Measurements from ENCODE around the gene NANOS2. TPM values are rescaled to one million over a fixed set of nuclear protein-coding genes. Genes with fewer than 3 reads are reported as not detected.

Gene NANOS2
- total and polyA plus RNA-seq, 4 donors = not detected

GRCh38 chr19:45955905-45956608 lies 41.5 kb upstream of the NANOS2 start:
- DNase-seq (ENCODE audit: low spot score) = no peak
- TF ChIP-seq FOXA2 (IDR thresholded peaks at IDR 0.05) (no peak), RAD21 (IDR thresholded peaks at IDR 0.05) (no peak), FOXA1 (IDR thresholded peaks at IDR 0.05) (no peak), EGR1 (IDR thresholded peaks at IDR 0.05; ENCODE audit: low read depth in 2 of 2) (no peak), TAF1 (conservative IDR thresholded peaks at IDR 0.05) (no peak), CTCF (IDR thresholded peaks at IDR 0.05; ENCODE audit: low read depth, low read length, missing input control) (no peak), JUND (IDR thresholded peaks at IDR 0.05) (no peak), GABPA (IDR thresholded peaks at IDR 0.05 in 1 of 2, conservative IDR thresholded peaks at IDR 0.05 in 1 of 2) (no peak), HNF4A (conservative IDR thresholded peaks at IDR 0.05) (no peak), REST (IDR thresholded peaks at IDR 0.05) (no peak), RXRA (IDR thresholded peaks at IDR 0.05) (no peak), YY1 (IDR thresholded peaks at IDR 0.05) (no peak)
- Histone ChIP-seq H3K4me3 (ENCODE audit: low read depth in 1 of 3, low read length in 3 of 3) (no peak overlapping the region), H3K27me3 (ENCODE audit: control insufficient read depth in 4 of 4, insufficient read depth in 4 of 4, low read length in 3 of 4) (peaks cover 0 to 4% (median 0%) of the 10 kb centered on the region in 4 donors), H3K4me1 (ENCODE audit: control insufficient read depth in 4 of 4, insufficient read depth in 4 of 4, low read length in 3 of 4) (peaks cover 0 to 7% (median 3%) of the 10 kb centered on the region in 4 donors), H3K9me3 (ENCODE audit: control insufficient read depth in 4 of 4, low read length in 3 of 4) (peaks cover 0 to 7% (median 3%) of the 10 kb centered on the region in 4 donors), H3K36me3 (ENCODE audit: control insufficient read depth in 4 of 4, insufficient read depth in 3 of 4, low read depth in 1 of 4, low read length in 3 of 4) (no peaks in the 10 kb centered on the region), H3K9ac (ENCODE audit: low read depth in 1 of 2, low read length in 2 of 2) (no peak overlapping the region), H3K27ac (ENCODE audit: low read depth in 1 of 2, low read length in 2 of 2) (no peak overlapping the region)
- 44% methylated on average over 13 of the region's 13 CpGs for WGBS

GRCh38 chr19:45954156-45954555 lies 39.6 kb upstream of the NANOS2 start:
- Histone ChIP-seq H3K9ac (ENCODE audit: low read depth in 1 of 2, low read length in 2 of 2) (no peak overlapping the region), H3K4me3 (ENCODE audit: low read depth in 1 of 3, low read length in 3 of 3) (no peak overlapping the region), H3K36me3 (ENCODE audit: control insufficient read depth in 4 of 4, insufficient read depth in 3 of 4, low read depth in 1 of 4, low read length in 3 of 4) (no peaks in the 10 kb centered on the region), H3K27me3 (ENCODE audit: control insufficient read depth in 4 of 4, insufficient read depth in 4 of 4, low read length in 3 of 4) (peaks cover 0 to 4% (median 0%) of the 10 kb centered on the region in 4 donors), H3K9me3 (ENCODE audit: control insufficient read depth in 4 of 4, low read length in 3 of 4) (peaks cover 0 to 7% (median 3%) of the 10 kb centered on the region in 4 donors), H3K27ac (ENCODE audit: low read depth in 1 of 2, low read length in 2 of 2) (no peak overlapping the region), H3K4me1 (ENCODE audit: control insufficient read depth in 4 of 4, insufficient read depth in 4 of 4, low read length in 3 of 4) (peaks cover 0 to 7% (median 3%) of the 10 kb centered on the region in 4 donors)
- whole genome bisulfite sequencing = 41% methylated on average over 9 of the region's 9 CpGs
- TF ChIP-seq ZBTB33 (IDR thresholded peaks at IDR 0.05) = no peak
- no peak for TF ChIP-seq HNF4A (conservative IDR thresholded peaks at IDR 0.05)
- TF ChIP-seq RAD21 (IDR thresholded peaks at IDR 0.05) = no peak
- no peak for TF ChIP-seq HNF4G (IDR thresholded peaks at IDR 0.05)
- TF ChIP-seq ATF3 (IDR thresholded peaks at IDR 0.05) = no peak
- no peak for TF ChIP-seq REST (IDR thresholded peaks at IDR 0.05)
- no peak for TF ChIP-seq YY1 (IDR thresholded peaks at IDR 0.05)
- no peak for DNase-seq (ENCODE audit: low spot score)
